GM13977 (cell line): Measurements from ENCODE around the gene PALLD.
"Not testable (repeated sequence)": the region's sequence is repeated elsewhere in the genome, so short reads cannot be mapped to it uniquely, and the experiment has no call there.

Experiments
- DNase-seq: peaks from one replicate; pipeline ENCODE4 v3.0.0; 2012; ENCODE audit warnings: low spot score
- CTCF ChIP-seq: IDR thresholded peaks from 2 replicates; pipeline ENCODE4 v1.5.1; 2012; ENCODE audit warnings: mild to moderate bottlenecking, control low read depth; ENCODE audit not compliant: insufficient read depth; ENCODE audit errors: extremely low read depth, missing control alignments
- in situ Hi-C: fragments of 300-500 bp; cut with MboI; formaldehyde crosslinking; loops from one replicate; pipeline ENCODE4 v1.12.0; 2022; ENCODE audit warnings: low sequenced_read_pairs, low pct_unique_long_range_greater_than_20kb, mixed read lengths, inconsistent platforms; ENCODE audit not compliant: unreplicated experiment

The PALLD gene

GRCh38 chr4:168930413-168931196 is 433.8 kb downstream of the PALLD start:
- in situ Hi-C loops: no loop called here
- TF ChIP-seq CTCF: no peak
- DNase-seq: no peak

- in situ Hi-C loops: no loop called here
- no peak for DNase-seq
- TF ChIP-seq CTCF: no peak
Measured at GRCh38 chr4:168931215-168931650, 434.4 kb downstream of the PALLD start.

GRCh38 chr4:168932138-168932537 is 435.3 kb downstream of the PALLD start:
- in situ Hi-C loops: no loop called here
- no peak for TF ChIP-seq CTCF
- DNase-seq: no peak

- DNase-seq: no peak
- in situ Hi-C loops: no loop called here
- TF ChIP-seq CTCF: no peak
Measured at GRCh38 chr4:168933423-168933822, 436.6 kb downstream of the PALLD start.

- DNase-seq, in situ Hi-C loops: not testable (repeated sequence)
Measured at GRCh38 chr4:168937473-168937872, 440.6 kb downstream of the PALLD start.

- no peak for DNase-seq
- TF ChIP-seq CTCF: peak; percentile 26
- in situ Hi-C loops: no loop called here
Measured at GRCh38 chr4:168942985-168943384, 446.1 kb downstream of the PALLD start.

- in situ Hi-C loops: no loop called here
- DNase-seq: no peak
- no peak for TF ChIP-seq CTCF
Measured at GRCh38 chr4:168945291-168945690, 448.4 kb downstream of the PALLD start.

- in situ Hi-C loops: not testable (repeated sequence)
Measured at GRCh38 chr4:168952821-168953246, 456.0 kb downstream of the PALLD start.

More at GRCh38 chr4:168952821-168953246, 456.0 kb downstream of the PALLD start:
- not testable (repeated sequence) for DNase-seq
